Muscle of arm (tissue), 12 donors: ENCODE data around the gene DDX51. TPM values are rescaled to one million over a fixed set of nuclear protein-coding genes. Genes with fewer than 3 reads are reported as not detected.
"Not testable (repeated sequence)": the region's sequence is repeated elsewhere in the genome, so short reads cannot be mapped to it uniquely, and the experiment has no call there.

ENCODE experiments used
- DNase-seq: peaks from one replicate; pipeline ENCODE4 v3.0.0-alpha.2; 2013
- polyA plus RNA-seq, 12 donors: library from polyadenylated mRNA; unstranded; fragments of 120-200 nt; gene quantifications; one replicate each; pipeline ENCODE4 v1.2.1, GENCODE V29; 2013; ENCODE audit not compliant: insufficient read length in 12 of 12

The DDX51 gene
- polyA plus RNA-seq, 12 donors: 9.0 to 15.6 (median 12.5) TPM; not detected in 1

DNA sequence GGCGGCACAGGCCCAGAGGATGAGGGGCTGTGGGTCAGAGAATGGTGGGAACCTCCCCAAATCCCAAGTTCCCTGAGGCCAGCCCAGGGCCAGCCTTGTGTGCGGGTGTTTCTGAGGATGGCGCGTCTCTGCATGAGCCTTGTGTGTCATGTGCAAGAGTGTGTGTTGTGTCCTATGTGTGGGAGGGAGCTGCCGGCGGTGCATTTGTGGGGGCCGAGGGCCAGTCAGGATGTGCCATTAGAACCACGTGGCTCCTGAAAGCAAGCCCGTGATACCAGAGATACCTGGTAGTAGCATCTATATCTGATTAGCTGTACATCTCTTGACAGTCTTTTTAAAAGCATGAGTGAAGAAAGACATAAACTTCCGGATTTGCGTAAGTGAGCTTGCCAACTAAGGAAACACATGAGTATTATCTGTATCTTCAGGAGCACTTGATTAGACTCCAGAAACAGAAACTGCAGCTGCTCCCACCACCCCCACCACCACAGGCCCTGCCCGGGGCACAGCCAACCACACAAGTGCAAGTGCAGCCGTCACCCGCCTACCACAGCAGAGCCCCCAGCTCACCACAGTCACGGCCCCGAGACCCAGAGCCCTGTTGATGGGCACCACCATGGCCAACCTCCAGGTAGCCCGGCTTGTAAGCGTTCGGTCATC lies 19.2 kb downstream of the DDX51 start:
- DNase-seq: no peak

DNA sequence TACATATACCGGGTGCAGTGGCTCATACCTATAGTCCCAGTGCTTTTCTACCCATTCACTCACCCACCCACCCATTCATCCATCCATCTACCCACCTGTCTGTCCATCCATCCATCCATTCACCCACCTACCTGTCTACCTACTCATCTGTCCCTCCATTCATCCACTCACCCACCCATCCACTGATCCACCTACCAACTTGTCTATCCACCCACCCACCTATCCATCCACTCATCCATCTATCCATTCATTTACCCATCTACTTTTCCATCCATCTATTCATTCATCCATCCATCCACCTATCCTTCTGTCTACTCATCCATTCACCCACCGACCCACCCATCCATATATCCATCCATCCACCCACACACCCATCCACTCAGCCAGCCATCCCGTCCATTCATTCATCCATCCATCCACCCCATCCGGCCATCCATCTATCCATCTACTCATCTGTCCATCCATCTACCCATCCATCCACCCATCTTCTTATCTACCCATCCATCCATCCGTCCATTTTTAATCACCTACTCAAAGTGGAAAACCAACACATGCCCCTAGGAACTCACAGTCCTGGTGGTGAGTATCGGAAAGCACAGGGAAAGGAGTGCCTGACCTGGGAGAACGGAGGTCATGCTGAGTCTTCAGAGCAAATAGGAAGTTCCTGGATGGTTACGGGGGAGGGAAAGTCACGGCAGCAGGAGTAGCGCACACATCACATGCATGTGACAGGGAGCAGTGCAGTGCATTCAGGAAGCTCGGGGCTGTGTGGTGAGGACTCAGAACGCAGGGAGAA lies 20.0 kb downstream of the DDX51 start:
- no peak for DNase-seq

DNA sequence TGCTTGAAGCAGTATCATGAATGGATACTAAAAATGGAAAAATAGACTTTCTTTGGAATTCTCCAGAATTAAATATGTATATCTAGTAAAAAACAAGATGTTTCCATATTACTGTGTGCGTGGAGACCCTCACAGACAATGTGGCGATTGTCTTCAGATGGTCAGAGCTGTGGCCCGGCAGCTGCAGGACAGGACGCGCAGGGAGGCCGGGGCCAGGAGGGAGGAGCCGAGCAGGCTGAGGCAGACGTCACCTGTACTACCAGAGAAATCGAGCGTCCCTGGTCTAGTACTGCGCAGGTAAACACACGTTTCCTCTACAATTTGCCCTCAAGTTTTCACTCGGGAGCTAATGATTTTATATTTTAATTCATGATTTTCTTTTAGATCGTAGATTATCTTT lies 22.8 kb downstream of the DDX51 start:
- no peak for DNase-seq

DNA sequence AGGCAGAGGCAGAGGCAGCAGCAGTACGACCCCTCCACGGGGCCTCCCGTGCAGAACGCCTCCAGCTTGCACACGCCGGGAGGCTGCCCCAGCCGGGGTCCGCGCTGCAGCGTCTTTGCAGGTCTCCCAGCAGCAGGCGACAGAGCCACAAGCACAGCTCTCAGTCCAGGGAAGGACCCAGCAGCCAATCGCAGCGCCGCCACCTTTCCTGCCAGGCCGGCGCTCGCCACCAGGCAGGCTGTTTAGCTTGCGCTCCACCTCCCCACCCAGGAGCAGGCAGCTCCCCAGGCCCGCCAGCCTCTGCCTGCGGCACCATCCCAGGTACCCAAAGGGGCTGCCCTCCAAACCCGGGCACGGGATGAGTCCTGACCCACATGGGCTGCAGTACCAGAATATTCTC lies 25.2 kb downstream of the DDX51 start:
- DNase-seq: no peak

DNA sequence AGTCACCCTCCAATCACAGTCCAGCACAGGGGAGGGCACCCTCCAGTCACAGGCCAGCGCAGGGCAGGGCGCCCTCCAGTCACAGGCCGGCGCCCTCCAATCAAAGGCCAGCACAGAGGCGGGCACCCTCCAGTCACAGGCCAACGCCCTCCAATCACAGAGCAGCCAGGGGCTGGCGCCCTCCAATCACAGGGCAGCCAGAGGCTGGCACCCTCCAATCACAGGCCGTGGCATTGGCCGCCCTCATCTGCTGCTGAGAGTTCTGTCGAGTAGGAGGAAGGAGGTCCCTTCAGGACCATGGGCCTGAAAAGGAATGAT lies 26.6 kb downstream of the DDX51 start:
- no peak for DNase-seq

DNA sequence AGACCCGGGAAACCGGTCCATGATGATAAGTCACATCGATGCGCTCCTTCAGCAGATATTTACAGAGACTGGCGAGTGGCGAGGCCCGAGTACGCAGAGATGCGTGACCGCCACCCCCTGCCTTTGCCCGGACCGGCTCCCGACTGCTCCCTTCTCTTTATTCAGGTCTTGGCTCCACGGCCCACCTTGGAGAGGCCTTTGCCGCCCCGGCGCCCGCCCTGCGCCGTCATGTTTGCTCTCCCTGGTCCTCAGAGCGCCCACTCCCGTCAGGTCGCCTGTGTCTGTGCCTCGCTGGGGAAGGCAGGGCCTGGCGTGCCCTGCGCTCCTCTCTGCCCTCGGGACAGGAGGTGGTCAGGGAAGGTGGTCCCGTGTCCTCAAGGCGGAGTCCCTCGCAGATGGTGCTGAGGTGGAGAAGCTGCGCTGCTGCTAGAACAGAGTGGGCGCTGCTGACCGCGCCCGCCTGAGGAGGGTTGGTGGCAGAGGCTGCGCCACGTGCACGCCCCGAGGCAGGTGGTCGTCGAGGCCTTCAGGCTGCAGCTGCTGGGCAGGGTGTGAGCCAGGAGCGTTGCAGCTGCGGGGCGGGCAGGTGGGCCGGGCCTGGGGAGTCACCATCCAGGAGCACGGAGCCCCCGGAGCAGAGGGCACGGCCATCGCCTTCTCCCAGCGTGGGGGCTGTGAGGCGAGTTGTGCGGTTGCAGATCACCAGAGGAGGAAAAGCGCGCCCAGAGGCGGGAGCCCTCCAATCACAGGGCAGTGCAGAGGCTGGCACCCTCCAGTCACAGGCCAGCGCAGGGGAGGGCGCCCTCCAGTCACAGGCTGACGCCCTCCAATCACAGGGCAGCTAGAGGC lies 27.2 kb downstream of the DDX51 start:
- no peak for DNase-seq

DNA sequence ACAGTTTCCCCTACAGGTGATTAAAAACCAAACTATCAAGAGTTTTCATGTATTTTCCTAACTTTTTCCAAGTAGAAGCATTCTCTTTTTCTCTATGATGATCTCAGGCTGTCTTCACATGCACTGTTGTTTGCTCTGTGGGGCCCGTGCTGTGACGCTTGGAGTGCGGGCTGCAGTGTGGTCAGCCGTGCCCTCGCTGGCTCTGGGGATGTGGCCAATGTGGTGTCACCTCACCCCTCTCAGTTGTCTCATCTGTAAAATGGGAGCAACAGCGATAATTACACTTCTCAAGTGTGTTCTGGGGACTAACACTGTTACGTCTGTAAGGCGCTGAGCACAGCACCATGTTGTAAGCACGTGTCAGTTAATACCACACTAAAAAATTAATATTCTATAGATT lies 28.6 kb downstream of the DDX51 start:
- no peak for DNase-seq

DNA sequence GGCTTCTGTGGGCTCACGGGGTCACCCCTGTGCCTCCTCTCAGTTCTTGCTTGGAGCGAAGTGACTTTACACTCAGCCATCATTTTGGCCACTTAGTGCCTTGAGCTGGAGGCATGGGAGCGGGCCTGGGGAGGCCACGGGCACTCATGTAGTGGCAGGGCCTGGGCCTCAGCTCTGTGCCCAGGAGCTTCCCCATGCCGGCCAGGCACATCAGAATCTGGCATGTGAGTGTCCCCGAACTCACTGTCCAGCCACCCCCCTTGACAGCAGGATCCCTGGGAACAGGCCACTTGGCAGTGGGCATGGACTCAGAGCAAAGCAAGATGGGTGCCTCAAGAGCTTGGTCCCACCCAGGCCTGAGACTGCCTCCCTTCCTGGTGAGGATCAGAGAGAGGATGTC lies 29.5 kb downstream of the DDX51 start:
- DNase-seq: no peak

DNA sequence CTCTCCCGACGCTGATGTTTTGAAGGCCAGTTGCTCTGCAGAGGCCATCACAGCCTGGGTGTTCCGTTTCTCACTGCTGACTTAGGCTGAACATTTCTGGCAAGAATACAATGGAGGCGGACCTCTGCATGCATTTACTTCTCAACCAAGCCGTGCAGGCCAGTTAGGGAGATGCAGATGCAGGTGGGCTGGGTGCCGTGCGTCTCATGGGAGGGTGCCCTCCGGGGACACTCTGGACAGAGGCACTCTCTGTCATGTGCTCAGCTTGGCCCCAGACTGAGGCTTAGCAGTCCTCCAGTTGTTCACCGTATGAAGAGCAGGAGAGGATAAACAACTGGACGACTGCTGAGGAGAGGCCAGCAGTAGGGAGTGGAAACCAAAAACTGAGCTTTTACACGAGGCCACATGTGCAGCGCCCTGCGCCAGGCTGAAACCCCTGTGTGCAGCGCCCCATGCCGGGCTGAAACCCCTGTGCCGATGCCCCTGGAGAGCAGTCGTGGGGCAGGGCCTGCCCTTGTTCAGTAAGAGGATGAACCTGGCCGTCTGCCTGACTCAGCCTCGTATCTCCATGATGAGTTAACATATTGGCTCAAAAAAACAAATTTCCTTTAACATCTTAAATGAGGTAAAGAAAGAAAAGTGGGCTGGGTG lies 32.3 kb downstream of the DDX51 start:
- no peak for DNase-seq

DNA sequence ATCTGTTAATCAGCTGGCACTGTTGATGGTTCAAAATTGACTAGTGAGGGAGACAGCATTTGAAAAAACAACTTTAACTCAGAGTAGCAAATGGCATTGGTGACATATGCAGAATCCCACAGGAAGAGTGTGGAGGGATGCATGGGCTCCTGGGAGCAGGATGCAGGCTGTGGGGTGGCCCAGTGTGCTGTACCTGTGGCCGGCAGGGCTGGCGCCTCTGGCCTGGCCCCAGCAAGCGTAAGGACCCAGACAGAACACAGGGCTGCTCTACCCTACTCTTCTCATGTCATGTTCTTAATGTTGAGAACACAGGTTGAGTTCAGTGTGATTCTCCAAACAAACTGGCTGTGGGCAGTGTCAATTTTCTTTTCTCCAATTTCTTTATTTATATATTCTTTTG lies 33.4 kb downstream of the DDX51 start:
- DNase-seq: no peak

DNA sequence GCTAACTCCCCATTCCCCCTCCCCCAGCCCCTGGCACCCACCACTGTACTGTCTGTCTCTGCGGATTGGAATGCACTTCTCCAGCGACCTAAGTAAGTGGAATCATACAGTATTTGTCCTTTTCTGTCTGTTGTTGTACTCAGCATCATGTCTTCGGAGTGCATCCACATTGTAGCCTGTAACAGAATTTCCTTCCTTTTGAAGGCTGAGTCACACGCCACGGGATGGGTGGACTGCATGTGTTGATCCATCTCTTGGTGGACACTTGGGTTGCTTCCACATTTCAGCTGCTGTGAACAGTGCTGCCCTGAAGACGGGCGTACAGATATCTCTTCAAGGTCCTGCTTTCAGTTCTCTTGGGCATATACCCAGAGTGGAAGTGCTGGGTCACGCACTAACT lies 34.4 kb downstream of the DDX51 start:
- no peak for DNase-seq

DNA sequence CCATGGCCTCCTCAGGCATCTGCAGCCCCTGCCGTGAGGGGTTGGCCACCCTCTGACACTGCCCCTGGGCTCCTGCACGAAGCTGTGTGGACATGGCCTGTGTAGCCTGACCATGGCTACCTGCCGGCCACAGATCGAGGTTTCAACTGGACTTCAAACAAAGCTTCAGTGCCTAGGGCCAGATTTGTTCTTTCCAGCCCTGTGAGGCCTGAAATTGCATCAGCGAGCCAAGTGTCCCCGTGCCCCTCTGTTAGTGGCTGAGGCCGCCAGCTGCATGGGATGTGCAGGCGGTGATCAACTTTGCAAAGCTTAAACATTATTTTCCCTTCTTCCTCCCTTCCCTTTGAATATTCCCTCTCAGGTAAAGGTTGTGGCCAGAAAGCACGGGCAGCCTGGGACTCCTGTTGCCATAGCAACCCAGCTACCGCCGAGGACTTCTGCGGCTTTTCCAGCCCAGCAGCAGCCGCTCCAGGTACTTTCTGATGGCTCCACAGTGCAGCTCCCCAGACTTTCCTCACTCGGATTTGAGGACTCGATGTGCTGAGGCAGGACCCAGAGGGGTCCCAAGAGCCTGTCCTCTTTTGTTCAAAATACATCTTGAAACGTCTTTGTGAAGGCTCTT lies 35.8 kb downstream of the DDX51 start:
- DNase-seq: no peak

DNA sequence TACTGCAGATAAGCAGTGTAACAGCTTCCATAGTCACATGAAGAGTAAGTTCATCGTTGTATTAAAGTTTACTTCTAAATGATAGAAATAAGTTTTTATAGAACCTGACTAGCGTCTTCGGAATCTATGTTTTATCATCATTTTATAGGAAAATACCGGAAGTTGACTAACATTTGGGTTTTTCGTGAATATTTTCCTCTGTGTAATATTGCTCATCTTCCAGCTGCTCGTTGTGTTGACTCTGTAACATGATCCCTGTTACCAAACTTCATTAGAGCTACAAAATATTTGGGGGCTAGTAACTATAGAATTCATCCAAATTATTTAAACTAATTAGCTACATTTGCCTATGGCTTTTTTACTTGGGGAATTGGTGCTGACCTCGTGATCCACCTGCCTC lies 37.2 kb downstream of the DDX51 start:
- DNase-seq: no peak

DNA sequence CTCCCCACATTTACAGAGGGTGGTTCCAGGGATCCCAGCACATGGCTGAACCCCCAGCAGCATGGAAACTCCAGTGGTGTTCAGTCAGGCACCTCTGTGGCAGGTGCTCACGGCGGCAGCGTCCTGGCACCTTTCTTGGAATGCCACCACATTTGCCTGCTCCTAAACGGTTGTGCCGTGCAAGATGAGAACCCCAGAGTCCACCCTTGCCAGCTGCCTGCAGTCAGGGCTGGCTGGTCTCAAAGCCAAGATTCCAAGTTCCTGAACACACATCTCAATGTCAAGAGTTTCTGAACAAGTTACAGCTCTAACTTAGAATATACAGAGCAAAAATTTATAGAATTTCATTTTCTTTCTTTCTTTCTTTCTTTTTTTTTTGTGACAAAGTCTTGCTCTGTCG lies 38.7 kb downstream of the DDX51 start:
- DNase-seq: no peak

DNA sequence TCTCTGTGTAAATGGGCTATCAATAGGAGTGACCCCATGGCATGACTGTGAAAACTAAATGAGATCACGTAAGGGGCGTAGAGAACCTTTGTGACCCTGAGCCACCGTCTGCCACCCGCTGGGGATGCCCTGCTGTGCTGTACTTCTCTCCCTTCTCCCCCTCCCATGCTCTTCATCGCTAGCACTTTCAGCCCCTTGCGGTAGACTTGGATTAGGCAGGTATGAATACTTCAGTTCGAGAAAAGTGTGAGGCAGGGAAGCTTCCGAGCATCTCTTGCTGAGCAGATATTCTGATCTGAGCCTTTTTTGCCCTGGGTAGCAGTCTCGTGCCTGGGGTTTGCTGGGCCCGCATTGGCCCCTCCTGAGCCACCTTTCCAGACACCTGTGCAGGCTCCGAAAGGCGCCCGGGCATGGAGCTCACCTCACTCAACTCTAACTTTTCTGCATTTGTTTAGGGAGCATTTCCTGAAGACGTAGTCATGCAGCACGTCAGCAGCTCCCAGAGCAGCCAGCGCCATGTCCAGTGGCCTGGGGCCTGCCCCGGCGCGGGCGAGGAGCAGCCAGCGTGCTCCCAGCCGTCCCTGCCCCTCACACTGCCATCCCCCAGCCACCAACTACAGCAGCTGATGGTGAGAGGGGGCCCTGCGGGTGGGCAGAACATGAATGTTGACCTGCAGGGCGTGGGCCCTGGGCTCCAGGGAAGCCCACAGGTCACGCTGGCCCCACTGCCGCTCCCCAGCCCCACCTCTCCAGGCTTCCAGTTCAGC lies 40.4 kb downstream of the DDX51 start:
- no peak for DNase-seq

DNA sequence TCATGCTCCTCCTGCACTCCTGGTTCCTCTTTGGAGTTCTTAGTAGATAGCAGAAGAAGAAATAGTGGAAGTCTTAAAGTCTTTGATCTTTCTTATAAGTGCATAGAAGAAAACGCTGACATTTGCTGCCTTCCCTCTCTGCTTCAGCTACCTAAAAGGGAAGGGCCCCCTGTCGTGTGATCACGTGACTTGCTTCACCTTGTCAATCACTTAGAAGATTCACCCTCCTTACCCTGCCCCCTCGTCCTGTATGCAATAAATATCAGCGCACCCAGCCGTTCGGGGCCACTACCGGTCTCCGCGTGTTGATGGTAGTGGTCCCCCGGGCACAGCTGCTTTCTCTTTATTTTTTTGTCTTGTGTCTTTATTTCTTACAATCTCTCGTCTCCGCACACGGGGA lies 41.0 kb downstream of the DDX51 start:
- DNase-seq: not testable (repeated sequence)

DNA sequence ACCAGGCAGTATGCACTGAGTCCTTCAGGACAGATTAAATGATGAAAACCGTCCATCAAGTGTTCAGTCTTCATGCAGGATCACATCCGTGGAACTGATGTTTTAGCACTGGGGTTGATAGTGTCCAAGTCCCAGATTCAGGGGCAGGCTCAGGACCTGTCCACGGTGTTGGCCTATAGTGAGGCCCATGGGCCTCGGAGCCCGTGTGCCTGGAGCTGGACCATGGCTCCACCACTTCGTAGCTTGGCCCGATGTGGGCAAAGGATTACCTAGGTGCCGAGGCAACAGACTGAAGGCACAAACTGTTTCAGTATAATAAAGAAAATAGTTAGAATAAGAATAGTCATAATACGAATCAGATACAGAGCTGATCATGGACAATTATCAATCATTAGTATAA lies 41.8 kb downstream of the DDX51 start:
- DNase-seq: no peak

DNA sequence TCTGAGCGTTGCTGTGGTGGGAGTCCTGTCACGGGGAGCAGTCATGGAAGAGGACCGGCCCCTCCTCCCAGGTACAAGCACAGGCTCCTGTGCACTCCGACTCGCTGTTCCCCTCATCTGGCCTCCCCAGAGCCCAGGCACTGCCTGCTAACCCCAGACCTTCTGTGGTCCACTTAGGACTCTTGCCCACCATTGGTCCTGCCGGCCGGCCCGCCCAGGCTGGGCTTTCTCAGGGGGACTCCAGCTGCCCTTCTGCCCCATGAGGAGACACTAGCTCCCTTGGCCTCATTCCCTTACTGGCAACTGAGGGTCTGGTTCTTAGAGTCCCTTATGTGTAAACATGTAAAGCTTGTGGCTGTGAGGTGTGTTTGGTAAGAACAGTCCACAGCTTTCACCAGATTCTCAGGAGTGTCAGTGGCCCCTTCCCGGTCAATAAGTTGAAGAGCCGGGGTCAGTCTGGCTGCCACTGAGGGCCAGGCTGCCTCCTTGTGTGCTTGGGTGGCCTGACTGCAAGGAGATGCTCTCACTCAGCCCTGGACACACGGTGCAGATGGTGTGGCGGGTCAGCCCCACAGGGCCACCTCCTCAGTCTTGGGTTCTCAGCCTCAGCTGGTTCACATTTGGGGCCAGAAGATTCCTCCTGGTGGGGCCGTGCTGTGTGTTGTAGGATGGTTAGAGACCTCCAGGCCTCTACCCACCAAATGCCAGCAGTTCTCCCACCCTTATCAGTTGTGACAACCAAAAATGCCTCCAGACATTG lies 43.6 kb downstream of the DDX51 start:
- no peak for DNase-seq

DNA sequence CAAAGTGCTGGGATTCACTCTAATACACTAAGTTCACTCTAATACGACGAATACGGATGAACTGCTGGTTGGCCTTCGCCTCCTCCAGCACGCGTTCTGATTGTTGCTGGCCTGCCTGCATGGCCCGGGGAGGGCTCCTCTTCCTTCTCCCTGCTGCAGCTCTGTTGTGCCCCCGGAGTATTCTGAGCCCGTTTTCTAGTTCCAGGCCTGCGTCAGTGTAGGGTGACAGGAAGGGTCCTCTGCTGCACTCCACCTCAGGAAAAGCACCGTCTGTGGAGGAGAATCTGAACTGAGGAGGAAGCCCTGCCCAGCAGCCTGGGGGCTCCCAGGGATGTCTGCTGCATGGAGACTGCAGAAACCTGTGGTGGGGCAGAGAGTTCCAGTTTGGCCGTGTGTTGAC lies 44.4 kb downstream of the DDX51 start:
- DNase-seq: no peak
